HepG2 (cell line): ENCODE results near the gene CD19.

Source experiments
- FOXA3 ChIP-seq: IDR thresholded peaks from 2 replicates; pipeline ENCODE4 v1.6.1; 2016; ENCODE audit warnings: missing genetic modification reagents, missing compliant biosample characterization
- FOXJ3 ChIP-seq: sonication (generic); formaldehyde crosslinking; IDR thresholded peaks from 2 replicates; pipeline ENCODE4 v1.4.0; 2020; ENCODE audit warnings: missing genetic modification reagents, mild to moderate bottlenecking, borderline replicate concordance
- HDAC2 ChIP-seq: sonication (generic); formaldehyde crosslinking; IDR thresholded peaks from 2 replicates; pipeline ENCODE4 v1.4.0; 2020; ENCODE audit warnings: missing genetic modification reagents
- MAFK ChIP-seq, 2 experiments: IDR thresholded peaks in 1 of 2; conservative IDR thresholded peaks in 1 of 2; 2 replicates each; pipeline ENCODE4 v1.6.1; 2011; ENCODE audit warnings: improper control_type of control experiment in 2 of 2, low read length in 2 of 2
- ZNF24 ChIP-seq: fragments of 450-650 bp; IDR thresholded peaks from 2 replicates; pipeline ENCODE4 v1.6.1; 2017; ENCODE audit warnings: antibody characterized with exemption, mild to moderate bottlenecking
- TF ChIP-seq, protein P1 (sequence below): sonication (generic); formaldehyde crosslinking; IDR thresholded peaks from 2 replicates; pipeline ENCODE4 v1.8.0; 2023; ENCODE audit warnings: mild to moderate bottlenecking, missing genetic modification reagents
- TF ChIP-seq, protein P2 (sequence below): sonication (generic); IDR thresholded peaks from 2 replicates; pipeline ENCODE4 v1.6.1; 2016; ENCODE audit warnings: low read depth, borderline replicate concordance
- TF ChIP-seq, protein P3 (sequence below): fragments of 450-650 bp; IDR thresholded peaks from 2 replicates; pipeline ENCODE4 v1.6.1; 2016

DNA sequence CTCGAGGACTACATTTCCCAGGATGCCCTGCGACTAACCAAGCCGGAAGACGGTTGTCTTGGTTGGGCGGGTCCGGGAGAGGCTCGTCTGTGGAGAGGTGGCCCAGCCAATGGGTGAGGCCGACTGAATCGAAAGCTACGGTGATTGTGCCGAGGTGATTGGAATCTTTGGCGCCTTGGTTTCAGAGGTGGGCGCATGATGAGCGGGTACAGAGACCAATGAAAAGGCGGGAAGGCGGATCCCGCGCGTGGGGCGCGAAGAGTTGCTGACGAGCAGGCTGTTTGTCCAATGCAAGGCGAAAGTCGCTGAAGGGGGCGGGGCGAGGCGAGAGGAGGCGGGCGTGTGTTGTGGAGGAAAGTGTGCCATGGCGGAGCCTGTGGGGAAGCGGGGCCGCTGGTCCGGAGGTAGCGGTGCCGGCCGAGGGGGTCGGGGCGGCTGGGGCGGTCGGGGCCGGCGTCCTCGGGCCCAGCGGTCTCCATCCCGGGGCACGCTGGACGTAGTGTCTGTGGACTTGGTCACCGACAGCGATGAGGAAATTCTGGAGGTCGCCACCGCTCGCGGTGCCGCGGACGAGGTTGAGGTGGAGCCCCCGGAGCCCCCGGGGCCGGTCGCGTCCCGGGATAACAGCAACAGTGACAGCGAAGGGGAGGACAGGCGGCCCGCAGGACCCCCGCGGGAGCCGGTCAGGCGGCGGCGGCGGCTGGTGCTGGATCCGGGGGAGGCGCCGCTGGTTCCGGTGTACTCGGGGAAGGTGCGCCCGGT, 19.1 kb downstream of the CD19 start, which contains the start of gene NFATC2IP:
- TF ChIP-seq FOXJ3 (CRISPR knock-in tag) (no peak), MAFK (conservative IDR thresholded peaks at IDR 0.05 in 1 of 2, IDR thresholded peaks at IDR 0.05 in 1 of 2; ENCODE audit: low read length in 2 of 2) (no peak; a peak in 1 of 4 replicates), ZNF24 (no peak), HDAC2 (0 out of 2 replicates have a peak, but pooled peaks have one; percentile 18), FOXA3 (CRISPR knock-in tag) (no peak)
- TF ChIP-seq, protein P1, sequence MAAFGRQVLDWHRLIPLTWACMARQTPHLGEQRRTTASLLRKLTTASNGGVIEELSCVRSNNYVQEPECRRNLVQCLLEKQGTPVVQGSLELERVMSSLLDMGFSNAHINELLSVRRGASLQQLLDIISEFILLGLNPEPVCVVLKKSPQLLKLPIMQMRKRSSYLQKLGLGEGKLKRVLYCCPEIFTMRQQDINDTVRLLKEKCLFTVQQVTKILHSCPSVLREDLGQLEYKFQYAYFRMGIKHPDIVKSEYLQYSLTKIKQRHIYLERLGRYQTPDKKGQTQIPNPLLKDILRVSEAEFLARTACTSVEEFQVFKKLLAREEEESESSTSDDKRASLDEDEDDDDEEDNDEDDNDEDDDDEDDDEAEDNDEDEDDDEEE = peak; percentile 34; the same call in 1 of the 2 replicates
- TF ChIP-seq, protein P2, sequence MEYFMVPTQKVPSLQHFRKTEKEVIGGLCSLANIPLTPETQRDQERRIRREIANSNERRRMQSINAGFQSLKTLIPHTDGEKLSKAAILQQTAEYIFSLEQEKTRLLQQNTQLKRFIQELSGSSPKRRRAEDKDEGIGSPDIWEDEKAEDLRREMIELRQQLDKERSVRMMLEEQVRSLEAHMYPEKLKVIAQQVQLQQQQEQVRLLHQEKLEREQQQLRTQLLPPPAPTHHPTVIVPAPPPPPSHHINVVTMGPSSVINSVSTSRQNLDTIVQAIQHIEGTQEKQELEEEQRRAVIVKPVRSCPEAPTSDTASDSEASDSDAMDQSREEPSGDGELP = no peak
- TF ChIP-seq, protein P3, sequence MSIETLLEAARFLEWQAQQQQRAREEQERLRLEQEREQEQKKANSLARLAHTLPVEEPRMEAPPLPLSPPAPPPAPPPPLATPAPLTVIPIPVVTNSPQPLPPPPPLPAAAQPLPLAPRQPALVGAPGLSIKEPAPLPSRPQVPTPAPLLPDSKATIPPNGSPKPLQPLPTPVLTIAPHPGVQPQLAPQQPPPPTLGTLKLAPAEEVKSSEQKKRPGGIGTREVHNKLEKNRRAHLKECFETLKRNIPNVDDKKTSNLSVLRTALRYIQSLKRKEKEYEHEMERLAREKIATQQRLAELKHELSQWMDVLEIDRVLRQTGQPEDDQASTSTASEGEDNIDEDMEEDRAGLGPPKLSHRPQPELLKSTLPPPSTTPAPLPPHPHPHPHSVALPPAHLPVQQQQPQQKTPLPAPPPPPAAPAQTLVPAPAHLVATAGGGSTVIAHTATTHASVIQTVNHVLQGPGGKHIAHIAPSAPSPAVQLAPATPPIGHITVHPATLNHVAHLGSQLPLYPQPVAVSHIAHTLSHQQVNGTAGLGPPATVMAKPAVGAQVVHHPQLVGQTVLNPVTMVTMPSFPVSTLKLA = peak; percentile 80
